WTC11 (cell line): ENCODE results near the gene FUNDC2. TPM values are rescaled to one million over a fixed set of nuclear protein-coding genes. Genes with fewer than 3 reads are reported as not detected.
A peak's percentile ranks its signal among the peaks of the same experiment; 100 is the strongest.

Experiments
- ATAC-seq: fragments of 200-7000 bp; cut with Tn5 transposase; 2 replicates; pipeline ENCODE4 v1.10.0; 2021; ENCODE audit warnings: mild to moderate bottlenecking, moderate library complexity
- Bru-seq: library from RNA; stranded (reverse); fragments of 400-500 nt; gene quantifications from one replicate; lab custom pipeline; 2021; lab: Mats Ljungman, UMichigan
- CTCF ChIA-PET: fragments of 300-600 bp; sonication (Branson Sonifier 250); formaldehyde crosslinking; loops from one replicate; lab custom pipeline; 2021; ENCODE audit warnings: antibody characterized with exemption; lab: Charles Lee
- POLR2A ChIA-PET: fragments of 350-600 bp; sonication (Branson Sonifier 250); formaldehyde crosslinking; loops from one replicate; lab custom pipeline; 2021; ENCODE audit warnings: antibody characterized with exemption; lab: Charles Lee
- DNase-seq: peaks from one replicate; pipeline ENCODE4 v3.0.0; 2021; ENCODE audit warnings: low spot score
- H3K27ac Mint-ChIP-seq: 2 replicates; pipeline ENCODE4 v1.8.0; 2021; ENCODE audit warnings: mixed read lengths
- H3K27me3 Mint-ChIP-seq: 2 replicates; pipeline ENCODE4 v1.8.0; 2021; ENCODE audit warnings: low read depth, mild to moderate bottlenecking, moderate library complexity, mixed read lengths
- H3K36me3 Mint-ChIP-seq: 2 replicates; pipeline ENCODE4 v1.8.0; 2021; ENCODE audit warnings: mixed read lengths
- H3K4me1 Mint-ChIP-seq: 2 replicates; pipeline ENCODE4 v1.8.0; 2022; ENCODE audit warnings: mixed read lengths
- H3K4me3 Mint-ChIP-seq: 2 replicates; pipeline ENCODE4 v1.8.0; 2021; ENCODE audit warnings: mild to moderate bottlenecking, moderate library complexity, mixed read lengths
- H3K9me3 Mint-ChIP-seq: 2 replicates; pipeline ENCODE4 v1.8.0; 2021; ENCODE audit warnings: mixed read lengths
- ATF1 ChIP-seq: sonication (generic); formaldehyde crosslinking; IDR thresholded peaks from 2 replicates; pipeline ENCODE4 v1.8.1; 2023; ENCODE audit warnings: mild to moderate bottlenecking, moderate library complexity, missing genetic modification reagents
- E2F4 ChIP-seq: sonication (generic); formaldehyde crosslinking; IDR thresholded peaks from 2 replicates; pipeline ENCODE4 v1.8.1; 2022; ENCODE audit warnings: low read depth, mild to moderate bottlenecking, moderate library complexity, missing genetic modification reagents, borderline replicate concordance
- E2F5 ChIP-seq: sonication (generic); formaldehyde crosslinking; IDR thresholded peaks from 2 replicates; pipeline ENCODE4 v1.8.1; 2022; ENCODE audit warnings: mild to moderate bottlenecking, moderate library complexity, missing genetic modification reagents
- ELF4 ChIP-seq: sonication (generic); formaldehyde crosslinking; IDR thresholded peaks from 2 replicates; pipeline ENCODE4 v1.8.1; 2022; ENCODE audit warnings: low read depth, mild to moderate bottlenecking, moderate library complexity, missing genetic modification reagents
- FOXK1 ChIP-seq: sonication (generic); formaldehyde crosslinking; IDR thresholded peaks from 2 replicates; pipeline ENCODE4 v1.8.0; 2022; ENCODE audit warnings: mild to moderate bottlenecking, moderate library complexity, missing genetic modification reagents
- HMGA2 ChIP-seq: fragments of 250-450 bp; sonication (Bioruptor Pico); IDR thresholded peaks from 2 replicates; pipeline ENCODE4 v1.4.0; 2021; ENCODE audit warnings: mild to moderate bottlenecking, moderate library complexity
- JUN ChIP-seq: sonication (generic); formaldehyde crosslinking; IDR thresholded peaks from 2 replicates; pipeline ENCODE4 v1.8.0; 2023; ENCODE audit warnings: mild to moderate bottlenecking, missing genetic modification reagents
- MAX ChIP-seq: sonication (generic); formaldehyde crosslinking; IDR thresholded peaks from 2 replicates; pipeline ENCODE4 v1.8.0; 2022; ENCODE audit warnings: mild to moderate bottlenecking, missing genetic modification reagents
- NFE2L1 ChIP-seq: sonication (generic); formaldehyde crosslinking; IDR thresholded peaks from 2 replicates; pipeline ENCODE4 v1.8.1; 2023; ENCODE audit warnings: missing genetic modification reagents
- NR1H2 ChIP-seq: sonication (generic); formaldehyde crosslinking; IDR thresholded peaks from 2 replicates; pipeline ENCODE4 v1.9.0; 2021; ENCODE audit warnings: mild to moderate bottlenecking, moderate library complexity, missing genetic modification reagents
- OVOL2 ChIP-seq: fragments of 250-450 bp; sonication (Bioruptor Pico); IDR thresholded peaks from 2 replicates; pipeline ENCODE4 v1.9.0; 2021; ENCODE audit warnings: mild to moderate bottlenecking, borderline replicate concordance
- STAT6 ChIP-seq: sonication (generic); formaldehyde crosslinking; conservative IDR thresholded peaks from 2 replicates; pipeline ENCODE4 v1.8.1; 2023; ENCODE audit warnings: mild to moderate bottlenecking, low read depth, missing genetic modification reagents, moderate library complexity
- USF1 ChIP-seq: sonication (generic); formaldehyde crosslinking; IDR thresholded peaks from 2 replicates; pipeline ENCODE4 v1.8.0; 2022; ENCODE audit warnings: mild to moderate bottlenecking, missing genetic modification reagents
- USF2 ChIP-seq: sonication (generic); formaldehyde crosslinking; IDR thresholded peaks from 2 replicates; pipeline ENCODE4 v1.8.1; 2023; ENCODE audit warnings: mild to moderate bottlenecking, missing genetic modification reagents, moderate library complexity
- ZBTB21 ChIP-seq: sonication (generic); formaldehyde crosslinking; IDR thresholded peaks from 2 replicates; pipeline ENCODE4 v1.8.1; 2023; ENCODE audit warnings: mild to moderate bottlenecking, missing genetic modification reagents, borderline replicate concordance
- ZNF423 ChIP-seq: fragments of 250-450 bp; sonication (Bioruptor Pico); IDR thresholded peaks from 2 replicates; pipeline ENCODE4 v2.1.2; 2022; ENCODE audit warnings: mild to moderate bottlenecking, moderate library complexity
- ZNF532 ChIP-seq: fragments of 250-450 bp; sonication (Bioruptor Pico); IDR thresholded peaks from 2 replicates; pipeline ENCODE4 v1.9.0; 2021; ENCODE audit warnings: mild to moderate bottlenecking, borderline replicate concordance
- long read RNA-seq, 3 experiments: library from RNA in 1 of 3; library from capped mRNA in 1 of 3; library from polyadenylated mRNA in 1 of 3; unstranded in 2 of 3; stranded (forward) in 1 of 3; transcript quantifications; one replicate each; pipeline ENCODE4 v2.0.0, GENCODE V29; 2021
- total RNA-seq: library from RNA; stranded (reverse); gene quantifications from 3 replicates; pipeline ENCODE4 v1.2.3, GENCODE V29; 2021

The FUNDC2 gene
- total RNA-seq (60.7 to 79.5 TPM (median 73.8 TPM) in 3 replicates), Bru-seq, nascent RNA (percentile 63 among the genes with signal in this experiment)
- long read RNA-seq, experiment 1, full-length matches to known transcripts, result 92 of 106 reads
- long read RNA-seq, experiment 1, partial matches to known transcripts, result 6 of 106 reads
- long read RNA-seq, experiment 1, other reads (novel, unspliced or antisense), result 8 of 106 reads
- long read RNA-seq, experiment 2, full-length matches to known transcripts, result 71 of 103 reads
- long read RNA-seq, experiment 2, partial matches to known transcripts, result 15 of 103 reads
- long read RNA-seq, experiment 2, other reads (novel, unspliced or antisense), result 17 of 103 reads
- long read RNA-seq, experiment 3, full-length matches to known transcripts, result 131 of 134 reads
- long read RNA-seq, experiment 3, partial matches to known transcripts, result 2 of 134 reads
- long read RNA-seq, experiment 3, other reads (novel, unspliced or antisense), result 1 of 134 reads

GRCh38 chrX:155026727-155027508, at the start of gene FUNDC2:
Gene FUNDC2, plus strand, starts transcription at chrX:155026844. Its CDS starts 95 bp downstream, at chrX:155026939.
- Mint-ChIP-seq H3K9me3 (no peaks in the 10 kb centered on the region), H3K4me3 (peak within 1 kb of the TSS; percentile 84), H3K27me3 (no peaks in the 10 kb centered on the region), H3K4me1 (peaks cover 13% of the 10 kb centered on the region), H3K36me3 (no peaks in the 10 kb centered on the region), H3K27ac (peak within 1 kb of the TSS; percentile 89)
- peak; percentile 84 for ATAC-seq
- TF ChIP-seq NFE2L1 (CRISPR knock-in tag) (no peak), NR1H2 (CRISPR knock-in tag) (no peak), USF1 (CRISPR knock-in tag) (peak; percentile 67; the same call in 1 of the 2 replicates), ZNF423 (CRISPR knock-in tag) (peak; percentile 79), E2F4 (CRISPR knock-in tag) (no peak), MAX (CRISPR knock-in tag) (0 out of 2 replicates have a peak, but pooled peaks have one; percentile 37), ATF1 (CRISPR knock-in tag) (no peak), JUN (no peak), USF2 (CRISPR knock-in tag) (peak; percentile 73), FOXK1 (CRISPR knock-in tag) (peak; percentile 86), E2F5 (CRISPR knock-in tag) (0 out of 2 replicates have a peak, but pooled peaks have one; percentile 42), OVOL2 (CRISPR knock-in tag) (no peak), ELF4 (CRISPR knock-in tag) (peak; percentile 54; the same call in 1 of the 2 replicates)
- DNase-seq, result peak; percentile 83
- CTCF ChIA-PET, result interaction anchor here (1.0 kb wide), 2 partner anchors 22 to 109 kb away, joined by 4 read pairs; no protein-coding TSS in a partner anchor
- POLR2A ChIA-PET, result interaction anchor here (0.8 kb wide), 1 partner anchor 10 kb away, joined by 4 read pairs; no protein-coding TSS in a partner anchor

- ChIA-PET CTCF (interaction anchor here (1.4 kb wide), 1 partner anchor 62 kb away, joined by 10 read pairs; no protein-coding TSS in a partner anchor), POLR2A (no interaction called here)
- Mint-ChIP-seq H3K4me3 (no peak overlapping the region), H3K4me1 (no peaks in the 10 kb centered on the region), H3K27me3 (no peaks in the 10 kb centered on the region; the same call in none of the 2 replicates), H3K9me3 (0 out of 2 replicates have a peak, but pooled peaks cover 3% of the 10 kb centered on the region), H3K36me3 (no peaks in the 10 kb centered on the region), H3K27ac (no peak overlapping the region)
- ATAC-seq, result no peak
- no peak for DNase-seq
- TF ChIP-seq E2F4 (CRISPR knock-in tag), result no peak
- TF ChIP-seq ZBTB21 (CRISPR knock-in tag), result no peak
- no peak for TF ChIP-seq HMGA2
- TF ChIP-seq ZNF532 (CRISPR knock-in tag), result no peak
- TF ChIP-seq STAT6 (CRISPR knock-in tag), result no peak
Measured at GRCh38 chrX:154979629-154980028, 47.0 kb upstream of the FUNDC2 start.
